Measurements from ENCODE around the gene PMVK. TPM values are rescaled to one million over a fixed set of nuclear protein-coding genes. Genes with fewer than 3 reads are reported as not detected.

PMVK gene
- total RNA-seq, 1 donor, result 11.7 TPM

GRCh38 chr1:154955718-154956543 is 19.4 kb upstream of the PMVK start, which contains the start of gene PBXIP1:
Gene PBXIP1, minus strand, starts transcription at chr1:154956099. Its CDS starts 2,378 bp downstream, at chr1:154953721.
- DNase-seq (ENCODE audit: low read depth), result peak; percentile 93
- TF ChIP-seq CTCF (IDR thresholded peaks at IDR 0.05; ENCODE audit: insufficient read depth, low read length), result peak; percentile 55
- peak within 1 kb of the TSS; percentile 85 for H3K4me3 ChIP-seq (ENCODE audit: low read depth, low read length)

- TF ChIP-seq CTCF (IDR thresholded peaks at IDR 0.05; ENCODE audit: insufficient read depth, low read length), result no peak
- peak; percentile 64 for DNase-seq (ENCODE audit: low read depth)
- peak overlapping the region; percentile 85 for H3K4me3 ChIP-seq (ENCODE audit: low read depth, low read length)
Observed at GRCh38 chr1:154955039-154955717, 18.7 kb upstream of the PMVK start.

GRCh38 chr1:154954541-154954940 is 18.0 kb upstream of the PMVK start:
- peak overlapping the region; percentile 85 for H3K4me3 ChIP-seq (ENCODE audit: low read depth, low read length)
- no peak for TF ChIP-seq CTCF (IDR thresholded peaks at IDR 0.05; ENCODE audit: insufficient read depth, low read length)
- DNase-seq (ENCODE audit: low read depth), result no peak

DNA sequence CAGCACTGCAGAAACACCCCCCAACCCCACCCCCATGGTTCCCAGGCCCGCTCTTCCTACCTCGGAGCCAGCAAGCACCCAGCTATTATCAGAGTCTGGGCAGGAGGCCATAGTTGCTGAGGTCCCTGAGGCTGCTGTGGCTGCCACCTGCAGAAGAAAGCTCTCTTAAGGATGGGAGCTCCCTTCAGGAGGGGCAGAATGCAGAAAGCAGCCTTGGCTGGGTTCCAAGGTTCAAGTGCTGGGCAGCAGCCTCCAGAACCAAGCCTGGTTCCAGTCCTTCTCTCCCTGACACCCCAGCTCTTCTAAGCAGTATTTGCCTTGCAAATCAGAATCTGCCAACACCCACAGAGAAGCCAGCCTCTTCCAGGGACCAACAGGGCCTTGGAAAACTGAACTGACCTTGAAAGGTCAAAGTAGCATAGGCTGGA is 17.1 kb upstream of the PMVK start:
- no peak overlapping the region for H3K4me3 ChIP-seq (ENCODE audit: low read depth, low read length)
- no peak for TF ChIP-seq CTCF (IDR thresholded peaks at IDR 0.05; ENCODE audit: insufficient read depth, low read length)
- DNase-seq (ENCODE audit: low read depth), result no peak

DNA sequence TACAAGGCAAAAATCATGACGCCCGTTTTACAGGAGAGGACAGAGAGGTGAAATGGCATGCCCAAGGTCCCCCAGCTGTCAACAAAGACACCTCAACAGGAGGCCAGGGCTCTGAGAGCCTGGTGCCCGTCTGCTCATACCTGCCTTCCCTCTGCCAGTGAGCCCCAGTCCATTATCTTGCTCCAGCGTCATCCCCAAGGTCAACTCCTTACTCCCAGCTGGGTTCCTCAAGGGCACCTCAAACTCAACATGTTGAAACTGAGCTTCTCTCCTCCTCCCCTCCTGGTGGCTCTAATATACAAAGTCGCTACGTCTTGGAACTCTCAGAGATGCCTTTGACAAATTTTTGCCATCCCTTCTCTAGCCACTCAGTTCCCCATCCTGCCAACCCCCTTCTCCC is 16.1 kb upstream of the PMVK start:
- H3K4me3 ChIP-seq (ENCODE audit: low read depth, low read length), result no peak overlapping the region
- TF ChIP-seq CTCF (IDR thresholded peaks at IDR 0.05; ENCODE audit: insufficient read depth, low read length), result no peak
- no peak for DNase-seq (ENCODE audit: low read depth)

- no peak overlapping the region for H3K4me3 ChIP-seq (ENCODE audit: low read depth, low read length)
- no peak for DNase-seq (ENCODE audit: low read depth)
Observed at GRCh38 chr1:154951901-154952657, 15.6 kb upstream of the PMVK start.

More at GRCh38 chr1:154951901-154952657, 15.6 kb upstream of the PMVK start:
- no peak for TF ChIP-seq CTCF (IDR thresholded peaks at IDR 0.05; ENCODE audit: insufficient read depth, low read length)

Measured in fibroblast of the aortic adventitia (primary cell).